Measurements from ENCODE around the gene HES3.

Gene HES3, protein sequence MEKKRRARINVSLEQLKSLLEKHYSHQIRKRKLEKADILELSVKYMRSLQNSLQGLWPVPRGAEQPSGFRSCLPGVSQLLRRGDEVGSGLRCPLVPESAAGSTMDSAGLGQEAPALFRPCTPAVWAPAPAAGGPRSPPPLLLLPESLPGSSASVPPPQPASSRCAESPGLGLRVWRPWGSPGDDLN

DNA sequence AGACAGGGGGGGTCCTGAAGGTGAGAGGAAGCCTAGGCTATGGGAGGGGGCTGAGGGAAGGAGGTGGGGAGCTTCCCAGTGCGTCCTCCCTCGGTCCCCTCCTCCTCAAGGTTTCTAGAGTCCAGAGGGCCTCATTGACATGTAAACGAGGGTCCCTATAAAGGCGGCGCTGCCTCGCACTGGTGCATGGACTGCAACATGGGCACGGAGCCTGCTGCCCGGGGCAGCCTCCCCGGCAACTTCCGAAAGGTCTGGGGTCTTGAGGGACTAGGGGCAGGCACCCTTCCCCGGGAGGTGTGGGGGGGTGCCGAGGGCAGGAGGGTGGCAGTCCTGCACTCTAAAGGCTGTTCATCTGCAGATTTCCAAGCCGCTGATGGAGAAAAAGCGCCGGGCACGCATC, at the start of gene HES3:
Gene HES3, plus strand, starts transcription at position 187 of the 400 bp plus-strand sequence. Its CDS starts 187 bp downstream, at position 374.
- no peak for DNase-seq

DNA sequence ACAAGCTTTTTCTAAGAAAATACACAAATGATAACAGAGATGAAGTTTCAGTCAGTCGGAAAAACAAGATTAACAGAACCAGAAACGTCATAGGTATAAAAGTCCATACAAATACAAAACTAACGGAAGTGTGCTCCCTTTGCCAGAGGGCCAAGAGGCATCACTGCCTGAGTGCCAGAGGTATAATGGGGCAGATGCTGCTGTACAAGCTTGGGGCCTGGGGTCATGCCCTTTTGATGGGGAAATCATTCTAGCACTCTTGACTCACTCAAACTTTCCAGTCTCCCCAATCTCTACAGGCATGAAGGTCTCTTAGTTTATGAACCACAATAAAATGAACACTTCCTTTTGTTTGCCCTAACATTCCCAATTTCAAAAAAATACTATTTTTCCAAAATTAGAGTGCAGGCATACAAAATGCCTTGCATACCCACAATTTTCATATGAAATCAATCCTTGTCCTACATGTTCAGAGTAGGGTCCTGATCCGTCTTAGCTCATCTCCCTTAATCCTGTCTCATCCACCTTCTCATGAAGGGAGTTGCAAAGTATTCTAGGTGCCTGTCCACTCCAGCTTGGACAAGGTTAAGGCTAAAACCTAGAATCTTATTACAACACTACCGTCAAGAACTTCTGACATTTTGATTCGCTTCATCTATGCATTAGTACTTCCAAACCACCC, 46.1 kb upstream of the HES3 start:
- no peak for DNase-seq

DNA sequence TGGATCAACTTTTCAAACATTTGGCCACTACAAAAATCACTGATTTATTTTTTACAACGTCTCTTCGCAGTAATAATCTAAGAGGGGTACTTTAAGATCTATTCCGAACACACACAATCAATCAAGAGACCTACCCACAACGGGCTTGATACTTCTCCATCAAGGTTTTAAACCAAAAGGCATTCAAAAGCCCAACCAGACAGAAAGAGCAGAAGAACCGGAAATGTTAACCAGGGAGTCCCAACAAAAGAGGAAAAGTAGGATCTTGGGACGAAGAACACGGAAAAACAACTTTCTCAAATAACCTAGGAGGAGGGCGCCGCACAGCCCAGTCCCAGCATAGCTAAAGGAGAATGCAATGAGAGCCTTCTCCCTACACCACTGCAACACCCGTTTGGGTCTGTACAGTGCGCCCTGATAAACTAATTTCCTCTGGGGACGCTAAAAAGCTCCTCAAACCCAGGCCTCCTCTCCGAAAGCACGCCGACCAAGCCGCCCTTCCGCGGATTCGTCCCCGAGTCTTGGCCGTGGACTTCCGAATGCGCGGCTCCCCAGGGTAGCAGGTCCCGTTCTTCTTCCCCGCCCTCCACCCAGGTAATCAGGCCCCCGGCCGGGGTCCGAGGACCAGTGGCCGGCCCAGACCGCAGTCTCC, 45.2 kb upstream of the HES3 start:
- no peak for DNase-seq

DNA sequence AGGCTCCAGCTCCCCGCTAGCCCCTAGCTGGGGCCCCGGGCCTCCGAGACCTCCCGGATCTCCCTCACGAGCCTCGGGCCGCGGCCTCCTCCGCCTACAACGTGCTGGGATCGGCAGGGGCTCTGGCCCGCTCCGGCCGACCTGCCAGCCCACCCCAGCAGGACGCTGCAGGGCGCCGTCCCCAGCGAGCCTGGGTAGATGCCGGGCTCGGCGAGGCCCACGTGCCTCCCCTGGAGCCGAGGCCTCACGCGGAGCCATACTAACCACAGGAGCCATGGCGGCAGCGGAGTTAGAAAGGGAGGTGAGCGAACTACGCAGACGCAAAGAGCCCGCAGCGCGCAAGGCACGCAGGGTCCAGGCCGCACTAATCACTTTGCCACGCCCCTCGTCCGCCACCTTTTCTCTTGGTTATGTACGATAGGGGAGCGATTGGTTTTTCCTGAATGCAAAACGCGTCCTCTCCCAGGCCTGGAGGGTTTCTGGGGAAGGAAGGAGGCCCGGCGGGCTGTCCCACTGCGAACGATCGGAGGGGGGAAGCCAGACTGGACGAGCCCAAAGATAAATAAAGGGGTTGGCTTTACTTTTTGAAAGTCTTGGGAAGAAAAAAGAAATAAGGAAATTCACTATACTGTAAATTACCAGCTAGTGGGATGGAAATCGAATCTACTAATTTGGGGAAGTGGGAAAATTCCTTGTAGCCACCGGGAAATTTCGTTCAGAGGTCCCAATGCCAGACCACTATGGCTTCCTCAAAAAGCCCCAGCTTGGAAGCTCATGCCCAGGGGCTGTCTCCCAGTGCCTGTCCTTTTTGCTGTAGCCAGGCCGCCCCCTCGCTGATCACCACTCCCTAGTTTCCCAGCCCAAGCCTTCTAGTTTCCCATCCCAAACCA, 44.4 kb upstream of the HES3 start, which contains the start of gene RPL22:
Gene RPL22, minus strand, starts transcription at position 298 of the 890 bp plus-strand sequence. Its CDS starts 22 bp downstream, at position 276.
- peak; percentile 99 for DNase-seq

DNA sequence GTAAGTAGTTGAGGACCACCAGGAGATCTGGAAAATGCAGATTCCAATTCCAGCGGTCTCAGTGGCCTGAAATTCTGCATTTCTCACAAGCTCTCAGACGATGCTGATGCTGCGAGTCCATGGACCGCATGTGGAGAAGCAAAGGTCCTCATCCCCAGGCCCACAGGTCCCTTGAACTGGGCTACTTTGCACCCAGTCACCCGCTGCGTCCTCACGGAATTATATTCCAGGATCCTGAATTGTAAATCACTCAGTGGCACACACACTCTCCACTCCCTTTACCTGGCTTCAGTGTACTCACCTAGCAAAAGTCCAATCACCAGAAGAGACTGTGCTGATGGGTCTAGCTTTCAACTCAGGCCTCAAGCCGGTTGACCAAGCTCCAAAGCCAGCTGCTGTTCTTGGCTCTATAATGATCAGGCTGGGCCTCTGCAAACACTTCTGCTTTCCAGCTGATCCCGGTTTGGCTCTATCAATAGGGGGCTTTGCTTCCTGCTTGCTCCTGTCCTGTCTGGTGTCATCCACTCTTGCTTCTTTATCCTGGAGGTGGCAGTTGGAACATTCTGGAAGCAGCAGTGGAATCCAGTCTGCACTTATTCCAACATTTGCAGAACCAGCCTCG, 43.7 kb upstream of the HES3 start:
- DNase-seq, result no peak

DNA sequence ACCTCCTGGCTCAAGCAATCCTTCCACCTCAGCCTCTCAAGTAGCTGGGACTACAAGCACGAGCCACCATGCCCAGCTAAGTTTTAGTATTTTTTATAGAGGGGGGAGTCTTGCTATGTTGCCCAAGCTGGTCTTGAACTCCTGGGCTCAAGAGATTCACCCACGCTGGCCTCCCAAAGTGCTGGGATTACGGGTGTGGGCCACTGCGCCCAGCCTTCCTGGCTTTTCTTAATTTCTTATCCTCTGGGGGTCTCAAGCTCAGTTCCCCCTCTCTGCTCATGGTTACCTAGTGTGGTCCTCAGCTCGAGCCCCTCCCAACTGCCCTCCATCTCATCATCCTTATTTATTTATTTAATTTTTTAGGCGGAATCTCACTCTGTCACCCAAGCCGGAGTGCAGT, 41.7 kb upstream of the HES3 start:
- no peak for DNase-seq

DNA sequence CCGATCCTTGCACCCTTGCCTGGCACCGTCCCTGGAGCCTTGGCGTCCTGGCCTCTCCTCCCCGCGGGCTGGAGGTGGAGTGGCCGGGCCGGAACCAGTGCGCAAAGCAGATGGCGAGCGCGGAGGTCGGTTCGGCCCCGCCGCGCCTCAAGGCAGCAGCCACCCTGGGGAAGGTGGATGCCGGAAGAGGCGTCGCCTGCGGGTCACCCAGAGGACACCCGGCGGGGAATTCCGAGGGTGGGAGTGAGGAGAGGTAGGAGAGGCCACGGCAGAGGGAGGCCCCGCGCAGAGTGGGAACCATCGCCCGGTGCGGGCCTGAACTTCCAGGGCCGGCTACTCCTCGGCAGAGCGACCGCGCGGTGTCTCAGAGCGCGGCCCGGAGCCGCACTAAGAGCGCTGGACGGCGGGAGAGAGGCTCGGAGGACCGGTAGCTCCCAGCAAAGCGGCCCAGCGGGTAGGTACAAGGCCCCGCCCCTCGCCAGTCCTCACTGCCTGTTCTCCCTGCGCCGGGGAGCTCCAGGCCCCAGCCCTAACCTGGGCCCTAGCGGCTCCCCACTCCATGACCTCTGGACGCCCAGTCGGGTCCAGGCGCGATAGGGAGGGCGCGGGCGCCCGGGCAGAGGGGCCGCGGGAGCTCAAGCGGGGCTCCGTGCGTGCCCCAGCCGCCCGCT, 38.0 kb upstream of the HES3 start, which contains the start of gene RNF207:
Gene RNF207, plus strand, starts transcription at position 271 of the 671 bp plus-strand sequence. CDS start 417 bp downstream, outside the sequence.
- DNase-seq, result peak; percentile 54

DNA sequence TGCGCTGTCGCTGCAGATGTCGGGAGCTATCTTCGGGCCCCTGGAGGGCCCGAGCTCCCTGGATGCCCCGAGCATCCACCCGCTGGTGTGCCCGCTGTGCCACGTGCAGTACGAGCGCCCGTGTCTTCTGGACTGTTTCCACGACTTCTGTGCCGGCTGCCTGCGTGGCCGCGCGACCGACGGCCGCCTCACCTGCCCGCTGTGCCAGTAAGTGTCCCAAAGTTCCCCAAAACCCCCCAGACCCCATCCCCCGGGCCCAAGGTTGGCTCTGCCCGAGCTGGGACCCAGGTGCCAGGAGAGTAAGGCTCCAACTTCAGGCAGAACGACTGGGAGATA, 37.5 kb upstream of the HES3 start:
- DNase-seq, result no peak

DNA sequence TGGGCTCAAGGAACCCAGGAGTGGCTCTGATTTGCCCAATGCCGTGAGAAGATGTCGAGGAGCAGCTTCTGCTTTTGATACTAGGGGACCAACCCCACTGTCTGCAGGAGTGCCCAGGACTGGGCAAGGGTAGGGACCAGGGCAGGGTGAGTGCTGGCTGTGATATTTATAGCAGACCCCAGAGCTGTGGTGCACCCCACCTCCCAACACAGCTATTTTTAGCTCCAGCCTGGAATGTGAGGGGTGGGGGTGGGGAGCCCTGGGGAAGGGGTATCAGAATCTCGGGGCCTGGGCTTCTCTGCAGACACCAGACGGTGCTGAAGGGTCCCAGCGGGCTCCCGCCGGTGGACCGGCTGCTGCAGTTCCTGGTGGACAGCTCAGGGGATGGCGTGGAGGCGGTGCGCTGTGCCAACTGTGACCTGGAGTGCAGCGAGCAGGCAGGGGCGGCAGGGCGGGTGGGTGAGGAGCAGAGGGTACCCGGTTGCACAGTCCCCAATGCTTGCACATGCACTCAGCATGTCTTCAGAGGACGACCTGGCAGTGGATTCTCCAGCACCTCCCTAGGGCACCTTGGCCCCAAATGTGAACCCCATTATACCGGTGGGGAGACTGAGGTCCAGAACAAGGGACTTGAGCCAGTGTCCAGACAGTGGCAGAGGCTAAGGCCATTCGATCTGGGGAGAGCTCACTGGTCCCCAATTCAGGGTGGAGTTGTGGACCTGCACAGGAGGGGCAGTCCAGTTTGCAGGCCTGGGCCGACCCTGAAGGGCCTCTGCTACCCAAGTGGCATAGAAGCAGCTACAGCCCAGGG, 36.7 kb upstream of the HES3 start:
- DNase-seq, result no peak

DNA sequence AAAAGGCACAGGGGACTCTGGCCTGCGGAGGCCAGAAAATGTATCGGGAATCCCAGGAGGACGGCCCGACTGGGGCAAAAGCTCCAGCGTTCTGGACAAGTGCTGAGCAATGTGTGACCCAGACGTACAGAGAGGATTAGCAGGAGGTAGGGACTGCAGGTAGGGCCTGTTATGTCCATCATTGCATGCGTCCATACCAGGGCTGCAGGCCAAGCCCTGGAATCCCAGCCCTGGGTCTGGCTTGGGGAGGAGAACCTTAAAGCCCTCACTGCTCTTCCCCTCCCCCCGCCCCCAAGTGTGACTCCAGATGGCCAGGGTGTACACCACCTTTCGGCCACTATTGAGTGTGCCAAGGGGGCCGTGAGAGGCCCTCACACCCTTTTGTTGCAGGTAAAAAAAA, 36.1 kb upstream of the HES3 start:
- DNase-seq, result no peak

DNA sequence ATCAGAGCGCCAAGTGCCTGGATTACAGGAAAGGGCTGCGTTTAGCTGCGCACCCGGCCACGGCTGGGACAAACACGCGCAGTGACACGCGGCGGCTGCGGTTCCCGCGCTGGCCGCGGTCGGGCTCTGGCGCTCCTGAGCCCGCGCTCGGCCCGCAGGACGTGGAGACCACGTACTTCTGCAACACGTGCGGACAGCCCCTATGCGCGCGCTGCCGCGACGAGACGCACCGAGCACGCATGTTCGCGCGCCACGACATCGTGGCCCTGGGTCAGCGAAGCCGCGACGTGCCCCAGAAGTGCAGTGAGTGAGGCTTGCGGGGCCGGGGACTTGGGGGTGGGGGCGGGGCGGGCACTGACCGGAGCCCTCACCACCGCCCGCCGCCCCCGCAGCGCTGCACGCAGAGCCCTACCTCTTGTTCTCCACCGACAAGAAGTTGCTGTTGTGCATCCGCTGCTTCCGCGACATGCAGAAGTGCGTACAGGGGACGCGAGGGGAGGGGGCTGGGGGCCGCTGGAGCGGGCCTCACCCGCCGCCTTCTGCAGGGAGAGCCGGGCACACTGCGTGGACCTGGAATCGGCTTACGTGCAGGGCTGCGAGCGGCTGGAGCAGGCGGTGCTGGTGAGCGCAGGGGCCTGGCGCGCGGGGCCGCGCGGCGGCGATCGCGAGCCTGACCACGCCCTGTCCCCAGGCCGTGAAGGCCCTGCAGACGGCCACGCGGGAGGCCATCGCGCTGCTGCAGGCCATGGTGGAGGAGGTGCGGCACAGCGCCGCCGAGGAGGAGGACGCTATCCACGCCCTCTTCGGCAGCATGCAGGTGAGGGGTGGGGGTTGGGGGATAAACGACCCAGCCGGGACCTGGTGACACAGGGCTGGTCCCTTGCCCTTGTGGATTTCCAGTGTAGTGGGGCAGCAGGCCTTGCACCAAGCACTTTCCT, 35.0 kb upstream of the HES3 start:
- DNase-seq, result no peak

DNA sequence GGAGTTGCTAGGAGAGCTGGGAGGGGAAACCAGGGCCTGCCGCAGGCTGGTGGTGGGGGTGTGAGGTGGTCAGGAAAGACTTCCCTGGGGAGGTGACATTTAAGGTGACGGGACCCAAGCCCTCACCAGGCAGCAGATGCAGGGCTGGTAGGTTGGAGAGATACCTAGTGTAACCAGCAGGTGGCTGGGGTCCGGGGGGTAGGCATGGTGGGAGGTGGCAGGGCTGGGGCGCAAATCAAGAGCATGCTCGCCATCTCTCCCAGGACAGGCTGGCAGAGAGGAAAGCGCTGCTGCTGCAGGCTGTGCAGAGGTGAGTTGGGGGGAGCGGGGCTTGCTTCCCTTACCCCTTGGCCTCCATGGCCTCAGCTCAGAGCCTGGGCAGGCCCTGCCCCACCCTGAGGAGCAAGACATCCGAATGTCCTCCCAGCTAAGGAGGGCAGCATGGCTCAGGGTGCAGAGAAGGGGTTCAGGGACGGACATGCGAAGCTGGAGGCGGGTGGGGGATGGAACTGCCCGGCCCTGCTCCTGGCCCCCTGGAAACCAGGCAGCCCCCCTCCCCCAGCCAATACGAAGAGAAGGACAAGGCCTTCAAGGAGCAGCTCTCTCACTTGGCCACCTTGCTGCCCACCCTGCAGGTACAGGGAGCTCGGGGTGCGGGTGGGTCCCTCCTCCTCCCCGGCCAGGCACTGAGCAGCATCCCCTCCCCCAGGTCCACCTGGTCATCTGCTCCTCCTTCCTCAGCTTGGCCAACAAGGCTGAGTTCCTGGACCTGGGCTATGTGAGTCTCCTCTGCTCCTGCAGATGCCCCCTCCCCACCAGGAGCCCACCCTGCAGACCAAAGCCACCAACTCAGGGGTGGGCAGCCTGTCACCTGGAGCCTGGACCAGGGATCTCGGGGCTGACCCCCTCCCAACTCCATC, 34.1 kb upstream of the HES3 start:
- DNase-seq, result no peak

DNA sequence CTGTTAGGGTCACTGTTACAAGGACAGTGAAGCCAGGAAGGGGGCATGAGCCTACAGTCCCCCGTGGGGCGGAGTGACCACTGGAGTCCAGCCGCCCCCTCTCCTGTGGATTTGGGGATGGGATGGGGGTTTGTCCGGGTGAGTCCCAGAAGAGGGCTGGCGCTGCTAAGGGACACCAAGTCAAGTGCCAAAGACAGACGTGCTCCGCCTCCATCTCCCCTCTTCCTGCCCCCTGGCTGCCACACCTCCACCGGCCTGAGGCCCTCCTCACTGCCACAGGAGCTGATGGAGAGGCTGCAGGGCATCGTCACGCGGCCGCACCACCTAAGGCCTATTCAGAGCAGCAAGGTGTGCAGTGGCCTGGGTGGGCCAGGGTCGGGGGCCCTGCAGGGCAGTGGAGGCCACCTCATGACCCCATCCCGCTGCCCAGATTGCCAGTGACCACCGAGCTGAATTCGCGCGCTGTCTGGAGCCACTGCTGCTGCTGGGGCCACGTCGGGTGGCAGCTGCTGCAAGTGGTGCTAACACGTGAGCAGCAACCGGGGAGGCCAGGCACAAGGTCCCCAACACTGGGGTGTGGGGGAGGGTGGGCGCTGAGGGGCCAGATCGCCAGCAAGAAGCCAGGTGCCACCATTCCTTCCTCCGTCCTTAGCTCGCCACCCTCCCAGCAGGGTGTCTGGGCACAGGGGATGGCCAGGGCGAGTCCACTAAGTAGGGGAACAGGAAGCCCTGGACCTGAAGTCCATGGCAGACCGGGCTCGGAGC, 33.2 kb upstream of the HES3 start:
- DNase-seq, result no peak

DNA sequence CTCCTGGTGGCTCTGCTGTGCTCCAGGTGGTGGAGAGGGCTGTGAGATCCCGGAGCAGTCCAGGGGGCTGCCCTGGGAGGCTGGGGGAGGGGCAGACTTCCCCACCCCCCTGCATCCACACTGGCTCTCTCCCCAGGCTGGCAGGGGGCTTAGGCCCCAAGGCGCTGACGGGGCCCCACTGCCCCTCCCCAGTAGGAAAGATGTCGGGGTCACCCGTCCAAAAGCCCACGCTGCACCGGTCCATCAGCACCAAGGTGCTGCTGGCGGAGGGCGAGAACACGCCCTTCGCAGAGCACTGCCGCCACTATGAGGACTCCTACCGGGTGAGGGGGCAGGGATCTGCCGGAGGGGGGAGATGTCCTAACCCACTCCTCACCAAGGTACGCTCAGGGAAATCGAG, 32.2 kb upstream of the HES3 start:
- DNase-seq, result no peak

DNA sequence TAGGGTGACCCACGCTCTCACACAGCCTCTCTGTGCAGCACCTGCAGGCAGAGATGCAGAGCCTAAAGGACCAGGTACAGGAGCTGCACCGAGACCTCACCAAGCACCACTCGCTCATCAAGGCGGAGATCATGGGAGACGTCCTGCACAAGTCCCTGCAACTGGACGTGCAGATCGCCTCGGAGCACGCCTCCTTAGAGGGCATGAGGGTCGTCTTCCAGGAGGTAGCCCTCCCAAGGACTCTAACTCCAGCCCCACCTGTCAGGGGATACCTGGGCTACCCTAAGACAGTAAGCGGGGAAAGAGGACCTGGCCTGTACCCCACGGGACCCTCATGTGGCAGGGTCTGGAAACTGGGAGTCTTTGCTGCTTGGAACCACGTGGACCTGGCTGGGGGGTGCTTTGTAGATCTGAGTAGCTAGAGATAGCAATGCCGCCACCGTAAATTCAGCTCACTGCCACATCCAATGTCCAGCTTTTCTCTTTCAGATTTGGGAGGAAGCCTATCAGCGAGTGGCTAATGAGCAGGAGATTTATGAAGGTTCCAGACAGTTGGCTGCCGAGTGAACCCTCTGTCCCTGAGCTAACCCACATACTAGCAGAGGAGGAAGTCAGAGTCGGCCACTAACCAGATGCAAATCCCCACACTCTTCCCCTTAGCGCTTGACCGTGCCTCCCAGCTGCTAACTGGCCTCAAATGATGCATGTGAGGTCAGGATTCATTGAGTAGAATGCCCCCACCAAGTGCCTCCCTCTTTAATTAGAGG, 31.6 kb upstream of the HES3 start:
- no peak for DNase-seq

DNA sequence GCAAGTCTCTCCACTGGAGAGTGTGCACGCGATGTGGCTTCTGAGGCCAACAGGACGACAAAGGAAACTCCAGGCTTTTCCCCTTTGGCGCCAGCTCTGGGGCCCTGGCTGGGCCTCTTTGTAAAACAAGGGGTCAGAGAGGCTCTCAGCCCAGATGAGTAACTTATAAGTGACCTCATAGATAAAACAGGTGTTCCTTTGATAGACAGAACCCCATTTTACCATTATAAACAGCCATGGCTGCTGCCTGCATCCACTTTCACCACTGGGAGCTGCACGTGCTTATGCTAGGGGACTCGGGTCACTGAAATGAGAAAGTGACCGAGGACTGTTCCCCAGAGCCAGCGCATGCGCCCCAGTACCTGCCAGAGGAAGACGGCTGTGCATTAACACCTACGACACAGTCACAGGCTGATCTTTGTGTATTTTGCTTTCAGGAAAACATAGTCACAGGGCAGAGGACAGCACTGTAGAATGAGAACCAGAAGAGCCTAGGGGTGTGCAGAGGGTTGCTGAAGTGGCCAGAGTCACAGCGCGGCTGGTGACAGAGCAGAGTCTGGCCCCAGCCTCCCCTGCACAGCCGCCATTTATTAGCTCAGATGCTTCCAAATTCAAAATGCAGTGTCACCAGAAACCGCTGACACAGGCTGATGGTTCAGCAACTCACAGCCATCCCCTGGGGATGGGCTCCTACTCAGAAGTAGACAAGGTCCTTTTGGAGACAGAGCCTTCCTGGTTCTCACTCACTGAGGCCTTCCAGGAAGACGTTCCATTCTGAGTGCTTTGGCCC, 25.4 kb upstream of the HES3 start:
- no peak for DNase-seq
